ENCODE data around the gene YY1AP1. TPM values are rescaled to one million over a fixed set of nuclear protein-coding genes. Genes with fewer than 3 reads are reported as not detected.
"Not testable (repeated sequence)": the region's sequence is repeated elsewhere in the genome, so short reads cannot be mapped to it uniquely, and the experiment has no call there.

YY1AP1 gene
- total RNA-seq, 4 donors from 2014 or later, result 54.8 to 121 (median 113) TPM

- no peak for DNase-seq (ENCODE audit: low spot score in 2 of 2)
- no peak overlapping the region for H3K4me3 ChIP-seq (ENCODE audit: low read depth, poor library complexity, severe bottlenecking)
- WGBS, 2 donors, result 91% methylated on average over 2 of the region's 2 CpGs
- TF ChIP-seq CTCF (IDR thresholded peaks at IDR 0.05), result no peak
- TF ChIP-seq POLR2A (IDR thresholded peaks at IDR 0.05), result no peak
- intact Hi-C loops (cut with DNase I; ENCODE audit: low total_unique reads), result no loop called here
Observed at GRCh38 chr1:155681776-155682175, 6.8 kb downstream of the YY1AP1 start.

- no peak for TF ChIP-seq CTCF (IDR thresholded peaks at IDR 0.05)
- TF ChIP-seq POLR2A (IDR thresholded peaks at IDR 0.05), result no peak
- intact Hi-C loops (cut with DNase I; ENCODE audit: low total_unique reads), result no loop called here
- H3K4me3 ChIP-seq (ENCODE audit: low read depth, poor library complexity, severe bottlenecking), result no peak overlapping the region
- no peak for DNase-seq (ENCODE audit: low spot score in 2 of 2)
- 91 to 96% methylated on average over 6 of the region's 6 CpGs for WGBS, 2 donors
Observed at GRCh38 chr1:155680531-155680930, 8.0 kb downstream of the YY1AP1 start.

- DNase-seq (ENCODE audit: low spot score in 2 of 2); H3K4me3 ChIP-seq (ENCODE audit: low read depth, poor library complexity, severe bottlenecking); intact Hi-C loops (cut with DNase I; ENCODE audit: low total_unique reads): not testable (repeated sequence)
- 92% methylated on average over 1 of the region's 1 CpG for WGBS, 2 donors
Observed at GRCh38 chr1:155678992-155679391, 9.6 kb downstream of the YY1AP1 start.

GRCh38 chr1:155678027-155678426 lies 10.5 kb downstream of the YY1AP1 start:
- intact Hi-C loops (cut with DNase I; ENCODE audit: low total_unique reads), result no loop called here
- H3K4me3 ChIP-seq (ENCODE audit: low read depth, poor library complexity, severe bottlenecking), result no peak overlapping the region
- DNase-seq (ENCODE audit: low spot score in 2 of 2), result no peak
- WGBS, 2 donors, result 92 to 95% methylated on average over 4 of the region's 4 CpGs
- no peak for TF ChIP-seq POLR2A (IDR thresholded peaks at IDR 0.05)
- TF ChIP-seq CTCF (IDR thresholded peaks at IDR 0.05), result no peak

GRCh38 chr1:155673003-155673402 lies 15.6 kb downstream of the YY1AP1 start:
- 90 to 92% methylated on average over 6 of the region's 6 CpGs for WGBS, 2 donors

GRCh38 chr1:155671750-155672149 lies 16.8 kb downstream of the YY1AP1 start:
- TF ChIP-seq CTCF (IDR thresholded peaks at IDR 0.05), result no peak
- TF ChIP-seq POLR2A (IDR thresholded peaks at IDR 0.05), result no peak
- intact Hi-C loops (cut with DNase I; ENCODE audit: low total_unique reads), result no loop called here
- H3K4me3 ChIP-seq (ENCODE audit: low read depth, poor library complexity, severe bottlenecking), result no peak overlapping the region
- WGBS, 2 donors, result 92 to 95% methylated on average over 4 of the region's 4 CpGs
- DNase-seq (ENCODE audit: low spot score in 2 of 2), result no peak

More at GRCh38 chr1:155673003-155673402, 15.6 kb downstream of the YY1AP1 start:
- intact Hi-C loops (cut with DNase I; ENCODE audit: low total_unique reads), result no loop called here
- DNase-seq (ENCODE audit: low spot score in 2 of 2), result no peak
- H3K4me3 ChIP-seq (ENCODE audit: low read depth, poor library complexity, severe bottlenecking), result no peak overlapping the region
- TF ChIP-seq POLR2A (IDR thresholded peaks at IDR 0.05), result no peak
- no peak for TF ChIP-seq CTCF (IDR thresholded peaks at IDR 0.05)
